H1 (cell line): ENCODE results near the gene DEFB112.

ENCODE experiments used
- HDAC6 ChIP-seq: IDR thresholded peaks from one replicate; pipeline ENCODE4 v1.7.1; 2012; ENCODE audit warnings: low read depth, mild to moderate bottlenecking, inconsistent platforms, low read length, moderate library complexity
- RNF2 ChIP-seq: fragments of 200-900, 300-1000 bp; sonication (generic); IDR thresholded peaks from 2 replicates; pipeline ENCODE4 v1.7.1; 2016; ENCODE audit warnings: borderline replicate concordance, low read depth, mild to moderate bottlenecking, antibody characterized with exemption, low read length; ENCODE audit not compliant: poor library complexity, severe bottlenecking; ENCODE audit errors: missing control alignments

- TF ChIP-seq RNF2, result no peak
- no peak for TF ChIP-seq HDAC6
These were observed 48.9 kb upstream of the DEFB112 start for GRCh38 chr6:50098641-50098993.
